Aorta (tissue), 4 donors: ENCODE measurements around the gene YPEL1. TPM values are rescaled to one million over a fixed set of nuclear protein-coding genes. Genes with fewer than 3 reads are reported as not detected.

Source experiments
- microRNA-seq, 2 donors: library from miRNA; unstranded; fragments of <30 nt; microRNA quantifications; one replicate each; pipeline ENCODE4 v1.2.0, GENCODE V29; 2020
- polyA plus RNA-seq, 2 donors: library from polyadenylated mRNA; stranded (reverse); fragments of 200-250 nt; gene quantifications; one replicate each; pipeline ENCODE4 v1.2.3, GENCODE V29; 2013
- total RNA-seq, 2 donors: library from RNA; stranded (reverse); fragmentation: NEBNext Ultra II Directional; extraction: Animal tissue kit (Norgen Biotek cat#: 25700); gene quantifications; one replicate each; pipeline ENCODE4 v1.2.1, GENCODE V29; 2021
- donor health status: healthy with polysubstance abuse.
- donor health status: Bipolar disorder and iron deficiency.
- donor health status: DM: no; HTN: no; CAD: no.
- donor health status: DM: yes; HTN: yes; CAD: no.

Gene YPEL1
- total and polyA plus RNA-seq, 4 donors: 2.0 to 9.1 (median 4.8) TPM

Small RNAs within 50 kb of the gene (microRNA-seq; reads per million reads assigned to microRNA genes)
- 238 to 280 reads per million in 2 donors for gene MIR130B
- gene MIR301B: 0.60 to 0.99 reads per million in 2 donors

Other genes starting within 250 kb of the YPEL1 start
- under 1 TPM in 1 of 2 donors, not detected in 1; 0.32 TPM for gene RIMBP3C, start 184.3 kb downstream of the YPEL1 start, total RNA-seq
- not detected for gene RIMBP3C, start 184.3 kb downstream of the YPEL1 start, polyA plus RNA-seq
- gene UBE2L3, start 168.1 kb downstream of the YPEL1 start, total RNA-seq: 10 to 100 TPM; 34.1 to 39.4 TPM
- 10 to 100 TPM; 42.6 to 54.5 TPM for gene UBE2L3, start 168.1 kb downstream of the YPEL1 start, polyA plus RNA-seq
- gene YDJC, start 105.8 kb downstream of the YPEL1 start, total RNA-seq: 10 to 100 TPM in 1 of 2 donors, 1 to 10 TPM in 1; 9.0 to 10.2 TPM
- gene YDJC, start 105.8 kb downstream of the YPEL1 start, polyA plus RNA-seq: 10 to 100 TPM; 11.8 to 12.0 TPM
- gene CCDC116, start 103.0 kb downstream of the YPEL1 start, total RNA-seq: 1 to 10 TPM; 1.0 to 1.8 TPM
- 1 to 10 TPM in 1 of 2 donors, not detected in 1; 2.5 TPM for gene CCDC116, start 103.0 kb downstream of the YPEL1 start, polyA plus RNA-seq
- 10 to 100 TPM; 24.8 to 38.7 TPM for gene SDF2L1, start 93.5 kb downstream of the YPEL1 start, total RNA-seq
- gene SDF2L1, start 93.5 kb downstream of the YPEL1 start, polyA plus RNA-seq: 10 to 100 TPM; 16.7 to 34.7 TPM
- gene PPIL2, start 69.8 kb downstream of the YPEL1 start, total RNA-seq: 10 to 100 TPM; 33.2 to 35.4 TPM
- gene PPIL2, start 69.8 kb downstream of the YPEL1 start, polyA plus RNA-seq: 10 to 100 TPM in 1 of 2 donors, 1 to 10 TPM in 1; 5.1 to 38.4 TPM
- 100 to 1,000 TPM; 137 to 159 TPM for gene MAPK1, start 131.9 kb upstream of the YPEL1 start, total RNA-seq
- gene MAPK1, start 131.9 kb upstream of the YPEL1 start, polyA plus RNA-seq: 10 to 100 TPM; 13.6 to 16.5 TPM
- 10 to 100 TPM; 50.3 to 65.1 TPM for gene PPM1F, start 217.1 kb upstream of the YPEL1 start, total RNA-seq
- gene PPM1F, start 217.1 kb upstream of the YPEL1 start, polyA plus RNA-seq: 10 to 100 TPM in 1 of 2 donors, 1 to 10 TPM in 1; 5.9 to 13.8 TPM
- 10 to 100 TPM; 24.8 to 37.2 TPM for gene TOP3B, start 247.0 kb upstream of the YPEL1 start, total RNA-seq
- gene TOP3B, start 247.0 kb upstream of the YPEL1 start, polyA plus RNA-seq: 10 to 100 TPM in 1 of 2 donors, 1 to 10 TPM in 1; 7.4 to 18.2 TPM